Ishikawa (cell line): Measurements from ENCODE around the gene DNAAF2.

Experiments
- CEBPB ChIP-seq: IDR thresholded peaks from 2 replicates; pipeline ENCODE4 v1.6.1; 2012
- CREB1 ChIP-seq: IDR thresholded peaks from 2 replicates; pipeline ENCODE4 v1.6.1; 2012; ENCODE audit warnings: low read depth
- EGR1 ChIP-seq: IDR thresholded peaks from 2 replicates; pipeline ENCODE4 v1.6.1; 2012
- EP300 ChIP-seq: IDR thresholded peaks from 2 replicates; pipeline ENCODE4 v1.6.1; 2012; ENCODE audit warnings: borderline replicate concordance
- MAX ChIP-seq: IDR thresholded peaks from 2 replicates; pipeline ENCODE4 v1.6.1; 2012
- NFIC ChIP-seq: IDR thresholded peaks from 2 replicates; pipeline ENCODE4 v1.6.1; 2012
- RAD21 ChIP-seq: IDR thresholded peaks from 2 replicates; pipeline ENCODE4 v1.6.1; 2012; ENCODE audit warnings: low read depth
- REST ChIP-seq: IDR thresholded peaks from 2 replicates; pipeline ENCODE4 v1.6.1; 2012; ENCODE audit warnings: low read depth, mild to moderate bottlenecking
- TAF1 ChIP-seq: IDR thresholded peaks from 2 replicates; pipeline ENCODE4 v1.6.1; 2012; ENCODE audit warnings: low read depth, mild to moderate bottlenecking
- TCF12 ChIP-seq: IDR thresholded peaks from 2 replicates; pipeline ENCODE4 v1.6.1; 2012; ENCODE audit warnings: low read depth
- YY1 ChIP-seq: IDR thresholded peaks from 2 replicates; pipeline ENCODE4 v1.6.1; 2012; ENCODE audit warnings: low read depth
- ZBTB7A ChIP-seq: IDR thresholded peaks from 2 replicates; pipeline ENCODE4 v1.6.1; 2012; ENCODE audit warnings: low read depth

GRCh38 chr14:49612671-49613070 is 22.4 kb downstream of the DNAAF2 start:
- TF ChIP-seq NFIC (no peak), REST (no peak), EGR1 (no peak), EP300 (no peak), TAF1 (no peak), ZBTB7A (no peak), MAX (no peak), CREB1 (no peak), YY1 (no peak), CEBPB (no peak), RAD21 (no peak), TCF12 (no peak)
